Tibial nerve (tissue), 4 donors: Measurements from ENCODE around the gene COA4. TPM values are rescaled to one million over a fixed set of nuclear protein-coding genes. Genes with fewer than 3 reads are reported as not detected.
A peak's percentile ranks its signal among the peaks of the same experiment; 100 is the strongest.

Experiments
- DNase-seq, 2 donors: peaks; one replicate each; pipeline ENCODE4 v3.0.0-alpha.2; 2019; ENCODE audit warnings: low spot score in 2 of 2
- H3K27ac ChIP-seq, 4 donors: fragments of 200-600 bp; sonication (generic) in 3 of 4; one replicate each; pipeline ENCODE4 v1.5.1; 2017 to 2019; ENCODE audit warnings: mild to moderate bottlenecking in 1 of 4
- H3K27me3 ChIP-seq, 2 donors: fragments of 200-600 bp; sonication (generic) in 1 of 2; one replicate each; pipeline versions ENCODE4 v1.5.1 to v1.6.0; 2017 to 2019
- H3K36me3 ChIP-seq, 3 donors: fragments of 200-600 bp; sonication (generic); one replicate each; pipeline ENCODE4 v1.5.1; 2018 to 2019
- H3K4me1 ChIP-seq, 4 donors: fragments of 200-600 bp; sonication (generic) in 3 of 4; one replicate each; pipeline ENCODE4 v1.5.1; 2017 to 2019
- H3K4me3 ChIP-seq, 4 donors: fragments of 200-600 bp; sonication (generic) in 3 of 4; one replicate each; pipeline ENCODE4 v1.5.1; 2017 to 2019; ENCODE audit warnings: mild to moderate bottlenecking in 1 of 4, moderate library complexity in 1 of 4
- H3K9me3 ChIP-seq, 4 donors: fragments of 200-600 bp; sonication (generic) in 3 of 4; one replicate each; pipeline ENCODE4 v1.5.1; 2017 to 2019
- EP300 ChIP-seq, 2 donors: sonication (generic); formaldehyde crosslinking; IDR thresholded peaks; one replicate each; pipeline ENCODE4 v1.6.1; 2017; ENCODE audit warnings: antibody characterized with exemption in 2 of 2, mild to moderate bottlenecking in 1 of 2
- POLR2A ChIP-seq, 2 donors: fragments of 450-650 bp; IDR thresholded peaks; one replicate each; pipeline ENCODE4 v1.6.1; 2017; ENCODE audit warnings: antibody characterized with exemption in 2 of 2, mild to moderate bottlenecking in 2 of 2, moderate library complexity in 2 of 2
- WGBS, 2 donors: methylation state at CpG; one replicate each; pipeline ENCODE4 v1.1.5; 2018; 5-methylcytosine and 5-hydroxymethylcytosine counted together
- total RNA-seq, 4 donors: library from RNA; depleted of rRNA; stranded (reverse); fragments of >200 nt; gene quantifications; one replicate each; pipeline ENCODE4 v1.1.0, GENCODE V29; 2016
- TF ChIP-seq, protein P1 (sequence below), 5 experiments: fragments of 200-600 bp in 3 of 5; fragments of 450-650 bp in 2 of 5; sonication (generic) in 3 of 5; IDR thresholded peaks; one replicate each; pipeline ENCODE4 v1.5.1; 2016 to 2019; ENCODE audit warnings: antibody characterized with exemption in 5 of 5, mild to moderate bottlenecking in 3 of 5, moderate library complexity in 2 of 5

The COA4 gene
- total RNA-seq, 4 donors from 2014 or later = 63.2 to 100 (median 69.2) TPM

DNA sequence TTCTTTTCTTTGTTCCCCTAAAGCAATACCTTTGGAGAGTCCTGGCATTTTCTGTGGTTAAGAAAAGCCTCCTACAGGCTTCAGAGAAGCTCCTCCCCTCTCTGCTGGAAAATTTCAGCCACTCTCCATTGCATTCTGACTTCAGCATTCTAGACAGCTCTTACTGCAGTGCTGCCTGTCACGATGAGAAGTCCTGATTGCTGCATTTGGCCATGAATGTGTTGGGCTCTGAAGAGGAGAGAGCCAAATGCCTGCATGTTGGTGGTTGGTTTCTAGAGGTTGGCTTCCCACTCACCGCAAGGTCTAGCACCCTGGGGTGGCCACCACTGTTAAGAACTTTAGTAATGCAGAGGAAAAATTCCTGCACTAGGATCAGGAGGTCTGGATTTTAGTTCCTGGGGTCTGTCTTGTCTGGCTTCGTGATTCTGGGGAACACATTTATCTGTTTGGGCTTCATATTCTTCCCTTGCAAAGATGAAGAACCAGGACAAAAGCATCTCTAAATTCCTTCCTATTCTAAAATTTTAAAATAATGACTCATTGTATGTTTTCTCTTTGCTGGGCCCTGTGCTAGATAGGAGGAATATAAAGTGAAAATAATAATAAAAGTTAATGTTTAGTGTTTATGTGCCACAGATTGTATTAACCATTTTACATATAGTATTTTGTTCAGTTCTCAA lies 38.1 kb downstream of the COA4 start:
- H3K4me1 ChIP-seq = no peaks in the 10 kb centered on the region
- peaks cover 0 to 23% (median 0%) of the 10 kb centered on the region in 3 donors for H3K36me3 ChIP-seq
- H3K4me3 ChIP-seq = no peak overlapping the region
- H3K9me3 ChIP-seq = no peaks in the 10 kb centered on the region
- peak overlapping the region in 1 of 4 donors; percentile 13 for H3K27ac ChIP-seq
- DNase-seq = no peak
- TF ChIP-seq EP300 (IDR thresholded peaks at IDR 0.05) (no peak), POLR2A (IDR thresholded peaks at IDR 0.05) (no peak)
- TF ChIP-seq, protein P1, sequence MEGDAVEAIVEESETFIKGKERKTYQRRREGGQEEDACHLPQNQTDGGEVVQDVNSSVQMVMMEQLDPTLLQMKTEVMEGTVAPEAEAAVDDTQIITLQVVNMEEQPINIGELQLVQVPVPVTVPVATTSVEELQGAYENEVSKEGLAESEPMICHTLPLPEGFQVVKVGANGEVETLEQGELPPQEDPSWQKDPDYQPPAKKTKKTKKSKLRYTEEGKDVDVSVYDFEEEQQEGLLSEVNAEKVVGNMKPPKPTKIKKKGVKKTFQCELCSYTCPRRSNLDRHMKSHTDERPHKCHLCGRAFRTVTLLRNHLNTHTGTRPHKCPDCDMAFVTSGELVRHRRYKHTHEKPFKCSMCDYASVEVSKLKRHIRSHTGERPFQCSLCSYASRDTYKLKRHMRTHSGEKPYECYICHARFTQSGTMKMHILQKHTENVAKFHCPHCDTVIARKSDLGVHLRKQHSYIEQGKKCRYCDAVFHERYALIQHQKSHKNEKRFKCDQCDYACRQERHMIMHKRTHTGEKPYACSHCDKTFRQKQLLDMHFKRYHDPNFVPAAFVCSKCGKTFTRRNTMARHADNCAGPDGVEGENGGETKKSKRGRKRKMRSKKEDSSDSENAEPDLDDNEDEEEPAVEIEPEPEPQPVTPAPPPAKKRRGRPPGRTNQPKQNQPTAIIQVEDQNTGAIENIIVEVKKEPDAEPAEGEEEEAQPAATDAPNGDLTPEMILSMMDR (IDR thresholded peaks at IDR 0.05) = no peak
- no peaks in the 10 kb centered on the region for H3K27me3 ChIP-seq
- WGBS, 2 donors = 59 to 62% methylated on average over 3 of the region's 3 CpGs

DNA sequence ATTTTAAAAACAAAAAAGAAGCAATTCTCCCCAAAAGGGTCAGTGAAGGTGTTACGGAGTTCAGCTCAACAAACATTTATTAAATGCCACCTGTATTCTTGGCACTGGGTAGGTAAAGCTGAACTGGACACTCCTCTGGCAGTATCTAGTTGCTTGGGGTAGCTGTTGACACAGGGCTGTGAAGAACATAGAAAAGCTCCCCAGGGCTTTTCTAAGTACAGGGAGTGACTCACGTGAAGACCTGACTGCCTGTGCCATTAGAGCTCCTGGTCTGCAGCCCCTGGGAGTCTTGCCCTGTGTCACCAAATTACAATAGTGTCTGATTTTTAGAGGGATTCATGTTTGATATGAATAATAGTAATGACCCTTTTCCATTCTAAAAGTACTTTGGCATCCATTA lies 43.6 kb downstream of the COA4 start:
- H3K27me3 ChIP-seq = no peaks in the 10 kb centered on the region
- 80 to 81% methylated on average over 2 of the region's 2 CpGs for WGBS, 2 donors
- no peaks in the 10 kb centered on the region for H3K4me1 ChIP-seq
- DNase-seq = no peak
- H3K4me3 ChIP-seq = no peak overlapping the region
- TF ChIP-seq EP300 (IDR thresholded peaks at IDR 0.05) (no peak), POLR2A (IDR thresholded peaks at IDR 0.05) (no peak)
- TF ChIP-seq, protein P1 (IDR thresholded peaks at IDR 0.05) = no peak
- peaks cover 0 to 51% (median 0%) of the 10 kb centered on the region in 3 donors for H3K36me3 ChIP-seq
- no peaks in the 10 kb centered on the region for H3K9me3 ChIP-seq
- H3K27ac ChIP-seq = no peak overlapping the region

DNA sequence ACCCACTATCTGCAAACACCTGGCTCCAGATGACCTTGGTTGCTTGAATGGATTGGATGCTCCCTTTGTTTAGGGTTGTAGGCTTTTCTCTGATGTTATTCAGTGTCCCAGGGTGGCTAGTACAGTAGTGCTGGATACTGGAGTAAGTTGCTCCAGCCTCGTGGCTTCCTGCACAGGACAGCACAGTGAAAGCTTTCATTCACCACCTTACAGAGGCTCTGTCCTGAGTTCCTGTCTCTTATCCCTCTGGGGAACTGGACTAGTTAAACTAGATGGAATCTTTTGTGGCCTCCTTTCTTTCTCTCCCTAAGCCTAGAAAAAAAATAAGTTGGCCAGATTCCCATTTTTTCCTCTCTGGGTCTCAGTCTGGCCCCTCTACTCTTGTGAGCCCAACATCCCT lies 46.4 kb downstream of the COA4 start:
- no peak overlapping the region for H3K4me3 ChIP-seq
- no peak overlapping the region for H3K27ac ChIP-seq
- no peaks in the 10 kb centered on the region for H3K27me3 ChIP-seq
- no peaks in the 10 kb centered on the region for H3K4me1 ChIP-seq
- H3K36me3 ChIP-seq = peaks cover 0 to 68% (median 0%) of the 10 kb centered on the region in 3 donors
- no peak for TF ChIP-seq EP300 (IDR thresholded peaks at IDR 0.05)
- TF ChIP-seq POLR2A (IDR thresholded peaks at IDR 0.05) = no peak
- TF ChIP-seq, protein P1 (IDR thresholded peaks at IDR 0.05) = no peak
- 44 to 46% methylated on average over 1 of the region's 1 CpG for WGBS, 2 donors
- H3K9me3 ChIP-seq = no peaks in the 10 kb centered on the region
- DNase-seq = no peak

Other genes starting within 250 kb of the COA4 start
- 100 to 1,000 TPM in 3 of 4 donors, 10 to 100 TPM in 1; 71.4 to 226 (median 206) TPM for gene PLEKHB1, start 230.3 kb downstream of the COA4 start, total RNA-seq
- 100 to 1,000 TPM; 183 to 254 (median 234) TPM for gene RAB6A, start 115.8 kb downstream of the COA4 start, total RNA-seq
- 10 to 100 TPM in 3 of 4 donors, 1 to 10 TPM in 1; 4.3 to 25.3 (median 21.1) TPM for gene MRPL48, start 89.0 kb downstream of the COA4 start, total RNA-seq
- 10 to 100 TPM; 24.9 to 39.1 (median 32.7) TPM for gene PAAF1, start 153 bp upstream of the COA4 start, total RNA-seq
- 1 to 10 TPM in 1 of 4 donors, not detected in 3; 1.2 TPM for gene DNAJB13, start 74.2 kb upstream of the COA4 start, total RNA-seq
- 10 to 100 TPM; 18.6 to 60.6 (median 53.0) TPM for gene UCP2, start 106.0 kb upstream of the COA4 start, total RNA-seq
- gene UCP3, start 132.2 kb upstream of the COA4 start, total RNA-seq = 1 to 10 TPM in 3 of 4 donors, under 1 TPM in 1; 0.78 to 7.5 (median 1.9) TPM